HCT116 (cell line): Measurements from ENCODE around the gene HIP1. TPM values are rescaled to one million over a fixed set of nuclear protein-coding genes. Genes with fewer than 3 reads are reported as not detected.

Source experiments
- ATAC-seq: fragments of 200-7000 bp; cut with Tn5 transposase; 2 replicates; pipeline ENCODE4 v1.9.1; 2020; ENCODE audit warnings: mild to moderate bottlenecking, moderate library complexity
- BruUV-seq: library from RNA; stranded (reverse); fragments of 400-500 nt; replicated peaks from 2 replicates; lab custom pipeline; 2021; lab: Mats Ljungman, UMichigan
- CTCF ChIA-PET: fragments of 300-600 bp; sonication (Branson Sonifier 250); formaldehyde crosslinking; loops from one replicate; lab custom pipeline; 2021; ENCODE audit warnings: antibody characterized with exemption; lab: Charles Lee
- POLR2A ChIA-PET: fragments of 300-600, 350-600 bp; sonication (Branson Sonifier 250); formaldehyde crosslinking; loops from one replicate; lab custom pipeline; 2021; ENCODE audit warnings: antibody characterized with exemption; lab: Charles Lee
- RAD21 ChIA-PET, 2 experiments: fragments of 300-600 bp; sonication (Branson Sonifier 250); formaldehyde crosslinking; loops; one replicate each; lab custom pipeline; 2023; ENCODE audit warnings: low total read pairs in 2 of 2; ENCODE audit not compliant: uncharacterized antibody in 2 of 2, unreplicated experiment in 2 of 2, low non-redundant PET in 1 of 2; lab: Charles Lee
- DNase-seq: peaks from one replicate; pipeline ENCODE4 v3.0.0-alpha.2; 2010; ENCODE audit warnings: low read depth, low spot score
- H2AFZ ChIP-seq: fragments of 200-600 bp; shearing (Covaris generic), sonication (generic); 2 replicates; pipeline ENCODE4 v1.6.1; 2017; ENCODE audit warnings: low read depth, mixed run types, mixed read lengths, antibody characterized with exemption, low read length; ENCODE audit not compliant: poor library complexity, severe bottlenecking
- H3K27ac ChIP-seq: 2 replicates; pipeline ENCODE4 v1.5.1; 2012; ENCODE audit warnings: low read depth, low read length
- H3K27me3 ChIP-seq: fragments of 200-600 bp; sonication (generic); 2 replicates; pipeline ENCODE4 v1.6.1; 2016; ENCODE audit warnings: mixed run types, low read length, mixed read lengths; ENCODE audit not compliant: insufficient read depth
- H3K36me3 ChIP-seq, 2 experiments: fragments of 200-500 bp in 1 of 2; fragments of 200-600 bp in 1 of 2; sonication (Bioruptor generic) in 1 of 2; sonication (generic) in 1 of 2; 2 replicates each; pipeline versions ENCODE4 v1.5.1 to v1.6.1; 2014 to 2016; ENCODE audit warnings: low read length in 2 of 2, inconsistent platforms in 1 of 2, mixed read lengths in 1 of 2, mixed run types in 1 of 2; ENCODE audit not compliant: insufficient read depth in 2 of 2, control insufficient read depth in 1 of 2
- H3K4me1 ChIP-seq, 2 experiments: fragments of 200-600 bp in 1 of 2; sonication (generic) in 1 of 2; 2 replicates each; pipeline versions ENCODE4 v1.5.1 to v1.6.1; 2012 to 2017; ENCODE audit warnings: low read length in 2 of 2, inconsistent platforms in 1 of 2, mild to moderate bottlenecking in 1 of 2, mixed read lengths in 1 of 2, mixed run types in 1 of 2, moderate library complexity in 1 of 2; ENCODE audit not compliant: insufficient read depth in 2 of 2, control insufficient read depth in 1 of 2
- H3K4me2 ChIP-seq: fragments of 200-600 bp; sonication (generic); 2 replicates; pipeline ENCODE4 v1.6.1; 2017; ENCODE audit warnings: mixed run types, low read length, mixed read lengths
- H3K4me3 ChIP-seq, 2 experiments: fragments of 200-600 bp in 1 of 2; sonication (generic) in 1 of 2; replicated peaks in 1 of 2; 2 replicates each; pipeline ENCODE4 v1.5.1; 2011 to 2016; ENCODE audit warnings: low read length in 2 of 2, control low read depth in 1 of 2, low read depth in 1 of 2, mild to moderate bottlenecking in 1 of 2, mixed read lengths in 1 of 2, mixed run types in 1 of 2
- H3K79me2 ChIP-seq: fragments of 200-600 bp; sonication (generic); 2 replicates; pipeline ENCODE4 v1.6.1; 2017; ENCODE audit warnings: mild to moderate bottlenecking, mixed run types, low read length, moderate library complexity, mixed read lengths; ENCODE audit not compliant: insufficient read depth
- H3K9ac ChIP-seq: fragments of 200-600 bp; sonication (generic); 2 replicates; pipeline ENCODE4 v1.6.1; 2016; ENCODE audit warnings: low read length, mixed read lengths
- H3K9me2 ChIP-seq: fragments of 200-600 bp; sonication (generic), shearing (Covaris generic); 2 replicates; pipeline ENCODE4 v1.6.1; 2017; ENCODE audit warnings: mixed run types, mild to moderate bottlenecking, moderate library complexity; ENCODE audit not compliant: insufficient read depth
- H3K9me3 ChIP-seq, 2 experiments: fragments of 200-500 bp in 1 of 2; fragments of 200-600 bp in 1 of 2; sonication (Bioruptor generic) in 1 of 2; sonication (generic) in 1 of 2; 2 replicates each; pipeline ENCODE4 v1.6.1; 2014 to 2017; ENCODE audit warnings: low read length in 2 of 2, mixed read lengths in 2 of 2, inconsistent platforms in 1 of 2, low read depth in 1 of 2, mild to moderate bottlenecking in 1 of 2, mixed run types in 1 of 2, moderate library complexity in 1 of 2; ENCODE audit not compliant: control insufficient read depth in 1 of 2, insufficient read depth in 1 of 2
- H4K20me1 ChIP-seq: fragments of 200-600 bp; sonication (generic), shearing (Covaris generic); 2 replicates; pipeline ENCODE4 v1.6.1; 2017; ENCODE audit warnings: mixed run types, mild to moderate bottlenecking, moderate library complexity; ENCODE audit not compliant: insufficient read depth
- CBX3 ChIP-seq: IDR thresholded peaks from 2 replicates; pipeline ENCODE4 v1.6.1; 2012; ENCODE audit warnings: low read depth
- CEBPB ChIP-seq: IDR thresholded peaks from 2 replicates; pipeline ENCODE4 v1.6.1; 2012; ENCODE audit warnings: low read depth
- EZH2 ChIP-seq: fragments of 200-600 bp; sonication (generic); IDR thresholded peaks from 2 replicates; pipeline ENCODE4 v1.6.1; 2017; ENCODE audit warnings: antibody characterized with exemption, mixed run types
- EZH2phosphoT487 ChIP-seq: fragments of 200-600 bp; IDR thresholded peaks from 2 replicates; pipeline ENCODE4 v1.6.1; 2018; ENCODE audit warnings: antibody characterized with exemption, borderline replicate concordance
- POLR2A ChIP-seq: IDR thresholded peaks from 2 replicates; pipeline ENCODE4 v1.7.0; 2011; ENCODE audit warnings: borderline replicate concordance; ENCODE audit not compliant: insufficient read depth, insufficient read length; ENCODE audit errors: extremely low read depth
- POLR2AphosphoS5 ChIP-seq: IDR thresholded peaks from 2 replicates; pipeline ENCODE4 v1.6.1; 2011; ENCODE audit warnings: mild to moderate bottlenecking, low read depth, low read length, moderate library complexity
- RAD21 ChIP-seq: IDR thresholded peaks from 2 replicates; pipeline ENCODE4 v1.6.1; 2012; ENCODE audit warnings: low read depth, mild to moderate bottlenecking
- SIN3A ChIP-seq: IDR thresholded peaks from 2 replicates; pipeline ENCODE4 v1.6.1; 2012; ENCODE audit warnings: low read depth
- intact Hi-C: fragments of 100-400 bp; cut with micrococcal nuclease; formaldehyde crosslinking; loops from 2 replicates; pipeline ENCODE4 v1.10.0; 2022
- total RNA-seq: library from RNA; stranded (reverse); gene quantifications from one replicate; pipeline ENCODE4 v1.2.1, GENCODE V29; 2021; ENCODE audit not compliant: unreplicated experiment
- TF ChIP-seq, protein P1 (sequence below): IDR thresholded peaks from 2 replicates; pipeline ENCODE4 v1.6.1; 2012; ENCODE audit warnings: low read depth
- TF ChIP-seq, protein P2 (sequence below): IDR thresholded peaks from 2 replicates; pipeline ENCODE4 v1.6.1; 2012

The HIP1 gene
- total RNA-seq, 1 experiment from 2014 or later = 22.1 TPM

DNA sequence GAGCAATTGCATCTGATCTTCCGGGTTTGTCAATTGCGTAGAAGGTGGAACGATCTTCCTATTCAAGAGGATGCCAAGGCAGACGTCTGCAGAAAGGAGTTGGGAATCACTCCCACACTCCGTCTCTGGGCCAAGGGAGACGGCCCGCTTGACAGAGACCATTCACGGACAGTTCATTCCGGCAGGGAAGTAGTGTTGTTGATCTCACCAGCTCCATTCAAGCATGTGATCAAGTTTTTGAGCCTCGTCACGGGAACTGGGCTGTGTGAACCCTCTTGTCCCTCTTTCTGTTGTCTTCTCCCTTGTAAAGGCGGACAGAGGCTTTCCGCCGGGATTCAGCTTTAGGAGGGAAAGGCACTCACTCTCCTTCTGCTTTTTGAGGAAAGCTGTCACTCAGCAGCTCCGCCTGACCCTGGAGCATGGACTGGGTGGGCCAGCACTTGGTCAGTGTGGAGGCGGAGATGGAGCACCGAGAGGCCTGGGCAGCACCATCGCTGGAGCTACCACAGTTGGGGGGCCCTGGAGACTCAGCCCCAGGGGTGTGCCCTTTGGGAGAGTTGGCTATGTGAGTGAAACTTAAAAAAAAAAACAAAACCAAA lies 201.7 kb downstream of the HIP1 start:
- ATAC-seq = no peak
- CTCF ChIA-PET = no interaction called here

DNA sequence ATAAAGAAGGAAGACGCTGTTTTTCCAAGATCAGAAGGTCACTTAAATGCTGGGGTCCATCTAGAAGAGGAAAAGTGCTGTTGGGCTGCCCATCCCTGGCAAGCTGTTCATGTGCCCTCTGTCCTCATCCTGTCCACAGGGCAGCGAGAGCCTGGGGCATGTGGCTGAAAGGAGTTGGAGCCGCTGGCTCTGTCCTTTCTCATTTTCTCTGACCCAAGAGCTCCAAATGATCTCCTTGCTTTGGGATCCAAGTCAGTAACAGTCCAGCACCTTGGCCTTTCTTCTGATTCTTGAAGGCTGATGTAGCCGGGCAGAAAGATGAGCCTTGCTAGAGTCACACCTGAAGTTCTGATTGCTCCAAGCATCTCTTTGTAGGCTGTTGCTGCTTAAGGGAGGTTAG lies 202.2 kb downstream of the HIP1 start:
- CTCF ChIA-PET = no interaction called here
- H2AFZ ChIP-seq = no peak overlapping the region
- TF ChIP-seq, protein P1, sequence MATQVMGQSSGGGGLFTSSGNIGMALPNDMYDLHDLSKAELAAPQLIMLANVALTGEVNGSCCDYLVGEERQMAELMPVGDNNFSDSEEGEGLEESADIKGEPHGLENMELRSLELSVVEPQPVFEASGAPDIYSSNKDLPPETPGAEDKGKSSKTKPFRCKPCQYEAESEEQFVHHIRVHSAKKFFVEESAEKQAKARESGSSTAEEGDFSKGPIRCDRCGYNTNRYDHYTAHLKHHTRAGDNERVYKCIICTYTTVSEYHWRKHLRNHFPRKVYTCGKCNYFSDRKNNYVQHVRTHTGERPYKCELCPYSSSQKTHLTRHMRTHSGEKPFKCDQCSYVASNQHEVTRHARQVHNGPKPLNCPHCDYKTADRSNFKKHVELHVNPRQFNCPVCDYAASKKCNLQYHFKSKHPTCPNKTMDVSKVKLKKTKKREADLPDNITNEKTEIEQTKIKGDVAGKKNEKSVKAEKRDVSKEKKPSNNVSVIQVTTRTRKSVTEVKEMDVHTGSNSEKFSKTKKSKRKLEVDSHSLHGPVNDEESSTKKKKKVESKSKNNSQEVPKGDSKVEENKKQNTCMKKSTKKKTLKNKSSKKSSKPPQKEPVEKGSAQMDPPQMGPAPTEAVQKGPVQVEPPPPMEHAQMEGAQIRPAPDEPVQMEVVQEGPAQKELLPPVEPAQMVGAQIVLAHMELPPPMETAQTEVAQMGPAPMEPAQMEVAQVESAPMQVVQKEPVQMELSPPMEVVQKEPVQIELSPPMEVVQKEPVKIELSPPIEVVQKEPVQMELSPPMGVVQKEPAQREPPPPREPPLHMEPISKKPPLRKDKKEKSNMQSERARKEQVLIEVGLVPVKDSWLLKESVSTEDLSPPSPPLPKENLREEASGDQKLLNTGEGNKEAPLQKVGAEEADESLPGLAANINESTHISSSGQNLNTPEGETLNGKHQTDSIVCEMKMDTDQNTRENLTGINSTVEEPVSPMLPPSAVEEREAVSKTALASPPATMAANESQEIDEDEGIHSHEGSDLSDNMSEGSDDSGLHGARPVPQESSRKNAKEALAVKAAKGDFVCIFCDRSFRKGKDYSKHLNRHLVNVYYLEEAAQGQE = no peak
- no peak for TF ChIP-seq RAD21
- TF ChIP-seq CBX3 = no peak
- TF ChIP-seq, protein P2, sequence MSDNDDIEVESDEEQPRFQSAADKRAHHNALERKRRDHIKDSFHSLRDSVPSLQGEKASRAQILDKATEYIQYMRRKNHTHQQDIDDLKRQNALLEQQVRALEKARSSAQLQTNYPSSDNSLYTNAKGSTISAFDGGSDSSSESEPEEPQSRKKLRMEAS = no peak
- TF ChIP-seq CEBPB = no peak
- no peak for TF ChIP-seq EZH2phosphoT487
- no peak for TF ChIP-seq EZH2
- no peak for TF ChIP-seq POLR2AphosphoS5
- TF ChIP-seq, all 23 proteins: peak for 0
- Histone ChIP-seq H4K20me1 (no peaks in the 10 kb centered on the region), H3K27me3 (no peaks in the 10 kb centered on the region), H3K9me3 (no peaks in the 10 kb centered on the region), H3K79me2 (no peaks in the 10 kb centered on the region), H3K9me2 (no peaks in the 10 kb centered on the region), H3K4me2 (no peak overlapping the region), H3K9ac (no peak overlapping the region), H3K27ac (no peak overlapping the region), H3K4me3 (no peak overlapping the region), H3K36me3 (peaks cover 0 to 5% of the 10 kb centered on the region in 2 experiments; a peak in 2 of 4 replicates), H3K4me1 (peaks cover 13 to 20% of the 10 kb centered on the region in 2 experiments)
- DNase-seq (no peak), ATAC-seq (no peak)
- ChIA-PET RAD21 (no interaction called here), POLR2A (no interaction called here)
- intact Hi-C loops = no loop called here
- BruUV-seq = no TSS peak

More for the DNA sequence above, 201.7 kb downstream of the HIP1 start:
- no TSS peak for BruUV-seq
- intact Hi-C loops = no loop called here
- Histone ChIP-seq H3K9me3 (no peaks in the 10 kb centered on the region), H3K27ac (no peak overlapping the region), H3K4me1 (peaks cover 8 to 15% of the 10 kb centered on the region in 2 experiments), H2AFZ (no peak overlapping the region), H3K4me3 (no peak overlapping the region), H3K4me2 (no peak overlapping the region), H3K36me3 (peaks cover 0 to 8% of the 10 kb centered on the region in 2 experiments; a peak in 2 of 4 replicates), H3K27me3 (no peaks in the 10 kb centered on the region), H4K20me1 (no peaks in the 10 kb centered on the region), H3K9ac (no peak overlapping the region), H3K9me2 (no peaks in the 10 kb centered on the region), H3K79me2 (no peaks in the 10 kb centered on the region)
- TF ChIP-seq POLR2A (no peak), POLR2AphosphoS5 (no peak), SIN3A (no peak)
- POLR2A ChIA-PET = no interaction called here
- RAD21 ChIA-PET = no interaction called here
- no peak for DNase-seq
